Measurements from ENCODE around the gene SLC9A8. TPM values are rescaled to one million over a fixed set of nuclear protein-coding genes. Genes with fewer than 3 reads are reported as not detected.

SLC9A8 gene
- total and polyA plus RNA-seq, 8 donors: 2.3 to 21.0 (median 11.9) TPM

DNA sequence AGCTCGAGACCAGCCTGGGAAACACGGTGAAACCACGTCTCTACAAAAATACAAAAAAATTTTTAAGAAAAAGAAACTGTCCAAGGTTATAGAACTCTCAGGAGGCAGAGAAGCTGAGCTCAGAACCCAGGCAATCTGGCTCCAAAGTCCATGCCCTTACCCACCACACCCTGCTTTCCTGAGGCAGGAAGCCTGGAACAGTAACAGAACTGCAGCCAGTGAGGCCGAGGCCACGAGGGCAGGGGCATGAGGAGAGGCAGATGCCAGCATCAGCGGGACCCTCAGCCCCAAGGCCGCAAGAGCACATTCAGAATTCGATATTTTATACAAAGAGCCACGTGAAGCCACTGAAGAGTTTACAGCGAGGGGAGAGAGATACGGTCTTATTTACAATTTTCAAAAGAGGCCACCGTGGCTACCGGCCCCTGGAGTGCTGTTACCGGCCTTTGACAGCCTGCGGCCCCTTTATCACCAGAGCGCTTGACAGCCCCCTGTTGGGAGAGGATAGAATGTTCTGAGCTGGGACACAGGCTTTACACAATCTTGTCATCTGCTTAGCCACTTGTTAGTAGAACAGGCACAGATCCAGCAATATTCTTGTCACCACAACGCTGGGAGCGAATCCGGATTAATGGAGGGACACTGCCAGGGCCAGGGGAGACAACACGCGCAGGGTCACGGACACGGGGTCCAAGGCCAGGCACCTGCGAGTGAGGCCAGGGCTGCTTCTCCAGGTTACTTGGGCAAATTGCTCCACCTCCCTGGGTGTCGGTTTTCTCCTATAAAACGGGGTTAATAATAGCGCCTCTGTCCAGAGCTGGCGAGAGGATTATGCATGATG lies 97.1 kb downstream of the SLC9A8 start:
- intact Hi-C loops (cut with DNase I; ENCODE audit: low total_unique reads): no loop called here
- H3K27me3 ChIP-seq: no peaks in the 10 kb centered on the region
- no peak overlapping the region for H3K4me3 ChIP-seq
- DNase-seq: peak in 1 of 2 donors; percentile 80
- no peaks in the 10 kb centered on the region for H3K9me3 ChIP-seq
- WGBS, 5 donors: 28 to 56% (median 45%) methylated on average over 28 of the region's 28 CpGs
- H3K27ac ChIP-seq: peak overlapping the region; percentile 51 to 78 (median 68)
- peaks cover 21 to 59% (median 52%) of the 10 kb centered on the region in 4 donors for H3K36me3 ChIP-seq
- no peak for TF ChIP-seq EP300 (IDR thresholded peaks at IDR 0.05)
- TF ChIP-seq, protein P1, sequence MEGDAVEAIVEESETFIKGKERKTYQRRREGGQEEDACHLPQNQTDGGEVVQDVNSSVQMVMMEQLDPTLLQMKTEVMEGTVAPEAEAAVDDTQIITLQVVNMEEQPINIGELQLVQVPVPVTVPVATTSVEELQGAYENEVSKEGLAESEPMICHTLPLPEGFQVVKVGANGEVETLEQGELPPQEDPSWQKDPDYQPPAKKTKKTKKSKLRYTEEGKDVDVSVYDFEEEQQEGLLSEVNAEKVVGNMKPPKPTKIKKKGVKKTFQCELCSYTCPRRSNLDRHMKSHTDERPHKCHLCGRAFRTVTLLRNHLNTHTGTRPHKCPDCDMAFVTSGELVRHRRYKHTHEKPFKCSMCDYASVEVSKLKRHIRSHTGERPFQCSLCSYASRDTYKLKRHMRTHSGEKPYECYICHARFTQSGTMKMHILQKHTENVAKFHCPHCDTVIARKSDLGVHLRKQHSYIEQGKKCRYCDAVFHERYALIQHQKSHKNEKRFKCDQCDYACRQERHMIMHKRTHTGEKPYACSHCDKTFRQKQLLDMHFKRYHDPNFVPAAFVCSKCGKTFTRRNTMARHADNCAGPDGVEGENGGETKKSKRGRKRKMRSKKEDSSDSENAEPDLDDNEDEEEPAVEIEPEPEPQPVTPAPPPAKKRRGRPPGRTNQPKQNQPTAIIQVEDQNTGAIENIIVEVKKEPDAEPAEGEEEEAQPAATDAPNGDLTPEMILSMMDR (IDR thresholded peaks at IDR 0.05): peak in 2 of 7 experiments; percentile 9 to 14
- peak in 2 of 3 donors; percentile 32 to 39 for TF ChIP-seq POLR2AphosphoS5 (IDR thresholded peaks at IDR 0.05)
- TF ChIP-seq POLR2A (IDR thresholded peaks at IDR 0.05): no peak
- H3K4me1 ChIP-seq: peaks cover 44 to 70% (median 58%) of the 10 kb centered on the region in 4 donors

DNA sequence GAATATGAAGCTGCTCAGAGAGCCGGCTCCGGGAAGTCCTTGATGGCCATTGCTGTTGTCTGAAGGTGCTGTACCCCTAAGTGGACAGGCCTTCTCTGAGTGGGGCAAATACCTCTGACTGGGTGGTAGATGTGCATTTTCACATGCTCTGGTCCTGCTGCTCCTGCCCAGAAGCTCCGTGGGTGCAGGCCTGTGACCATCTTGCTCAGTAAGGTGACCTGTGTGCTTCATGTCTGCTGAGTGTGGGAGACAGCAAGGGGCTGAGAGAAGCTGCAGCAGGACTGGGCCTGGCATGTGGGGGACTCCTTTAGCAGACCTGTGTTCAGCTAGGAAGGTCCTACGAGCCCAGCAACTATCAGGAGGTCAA lies 97.7 kb downstream of the SLC9A8 start:
- WGBS, 5 donors: 42 to 66% (median 52%) methylated on average over 3 to 4 of the region's 4 CpGs
- Histone ChIP-seq H3K27me3 (no peaks in the 10 kb centered on the region), H3K4me3 (no peak overlapping the region), H3K36me3 (peaks cover 15 to 53% (median 46%) of the 10 kb centered on the region in 4 donors), H3K4me1 (peaks cover 45 to 71% (median 61%) of the 10 kb centered on the region in 4 donors), H3K9me3 (no peaks in the 10 kb centered on the region), H3K27ac (peak overlapping the region; percentile 43 to 78 (median 68))
- intact Hi-C loops (cut with DNase I; ENCODE audit: low total_unique reads): no loop called here
- TF ChIP-seq EP300 (IDR thresholded peaks at IDR 0.05) (no peak), POLR2A (IDR thresholded peaks at IDR 0.05) (no peak), POLR2AphosphoS5 (IDR thresholded peaks at IDR 0.05) (no peak)
- TF ChIP-seq, protein P1 (IDR thresholded peaks at IDR 0.05): no peak
- DNase-seq: no peak

DNA sequence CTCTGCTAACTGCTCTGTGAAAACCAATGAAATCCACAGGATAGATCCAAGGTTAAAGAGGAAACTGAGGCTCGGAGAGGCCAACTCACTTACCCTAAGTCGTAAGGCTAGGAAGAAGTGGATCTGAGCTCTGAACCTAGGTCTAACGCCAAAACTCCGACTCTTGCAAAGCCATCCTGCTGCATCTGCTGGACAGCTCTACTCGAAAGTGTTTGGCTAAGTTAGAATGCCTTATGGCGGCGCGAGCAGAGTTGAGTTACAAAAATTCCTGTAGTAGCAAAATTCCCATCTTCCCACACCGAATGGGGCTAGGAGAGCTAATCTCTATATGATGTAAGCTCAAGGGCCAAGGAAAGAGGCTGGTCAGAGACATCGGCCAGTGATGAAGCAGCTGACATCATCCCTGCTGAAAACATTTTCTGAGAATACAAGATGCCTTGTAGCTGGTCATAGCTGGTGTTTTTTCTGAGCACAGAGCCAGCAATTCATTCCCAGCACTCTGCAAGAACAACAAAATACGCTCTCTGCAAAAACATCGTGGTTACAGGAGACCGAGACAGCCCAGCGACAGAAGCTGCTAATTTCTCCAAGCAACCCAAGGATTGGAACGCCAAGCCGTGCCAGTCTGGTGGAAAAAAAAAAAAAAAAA lies 100.9 kb downstream of the SLC9A8 start:
- Histone ChIP-seq H3K27me3 (no peaks in the 10 kb centered on the region), H3K9me3 (no peaks in the 10 kb centered on the region), H3K36me3 (peaks cover 0 to 21% (median 14%) of the 10 kb centered on the region in 4 donors), H3K4me3 (peak overlapping the region; percentile 74 to 100 (median 90)), H3K27ac (no peak overlapping the region), H3K4me1 (peaks cover 45 to 82% (median 65%) of the 10 kb centered on the region in 4 donors)
- WGBS, 5 donors: 73 to 85% (median 81%) methylated on average over 16 of the region's 16 CpGs
- DNase-seq: no peak
- TF ChIP-seq, protein P1 (IDR thresholded peaks at IDR 0.05): no peak
- TF ChIP-seq EP300 (IDR thresholded peaks at IDR 0.05): no peak
- TF ChIP-seq POLR2A (IDR thresholded peaks at IDR 0.05): no peak
- no peak for TF ChIP-seq POLR2AphosphoS5 (IDR thresholded peaks at IDR 0.05)
- intact Hi-C loops (cut with DNase I; ENCODE audit: low total_unique reads): no loop called here

DNA sequence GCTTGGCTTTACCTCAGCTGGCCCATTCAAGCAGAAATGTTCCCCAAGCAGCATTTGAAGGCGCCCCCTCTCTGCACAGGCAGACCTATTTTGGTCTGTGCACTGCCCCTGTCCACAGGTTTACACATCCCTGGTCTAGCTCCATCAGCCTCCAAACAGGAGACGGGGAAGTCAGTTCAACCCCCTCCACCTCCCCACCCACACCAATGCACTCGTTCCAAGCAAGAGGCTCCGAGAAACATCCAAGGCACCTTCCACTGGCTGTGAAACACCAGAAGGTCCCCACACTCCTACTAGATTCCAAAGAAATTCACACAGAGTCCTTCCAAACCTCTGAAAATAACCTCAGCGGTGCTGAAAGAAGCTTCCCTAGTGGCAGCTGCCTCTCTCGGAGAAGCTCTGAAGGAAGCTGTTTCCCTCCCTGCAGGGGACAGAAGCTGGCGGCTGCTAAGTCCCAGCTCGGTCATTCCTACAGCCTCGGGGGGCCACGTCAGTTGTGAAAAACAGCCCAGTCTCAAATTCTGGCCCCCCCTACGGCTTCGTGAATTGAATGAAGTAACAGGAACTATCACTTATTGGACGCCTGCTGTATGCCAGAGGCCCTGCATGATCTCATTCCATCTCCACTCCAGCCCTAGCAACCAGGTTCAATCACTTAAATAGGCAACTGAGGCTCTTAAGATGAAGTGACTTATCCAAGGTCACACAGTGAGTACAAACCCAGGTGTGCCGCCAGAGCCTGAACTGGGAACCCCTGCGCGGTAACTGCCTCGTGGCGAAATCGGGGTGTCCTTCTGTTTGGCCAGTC lies 101.9 kb downstream of the SLC9A8 start:
- Histone ChIP-seq H3K36me3 (peaks cover 0 to 13% (median 6%) of the 10 kb centered on the region in 4 donors), H3K9me3 (no peaks in the 10 kb centered on the region), H3K27ac (peak overlapping the region; percentile 93 to 99 (median 96)), H3K4me1 (peaks cover 36 to 72% (median 56%) of the 10 kb centered on the region in 4 donors), H3K4me3 (peak overlapping the region; percentile 74 to 100 (median 90)), H3K27me3 (no peaks in the 10 kb centered on the region)
- WGBS, 5 donors: 2 to 5% (median 4%) methylated on average over 19 of the region's 19 CpGs
- intact Hi-C loops (cut with DNase I; ENCODE audit: low total_unique reads): no loop called here
- peak in 1 of 2 donors; percentile 52 for DNase-seq
- TF ChIP-seq EP300 (IDR thresholded peaks at IDR 0.05) (no peak), POLR2AphosphoS5 (IDR thresholded peaks at IDR 0.05) (no peak), POLR2A (IDR thresholded peaks at IDR 0.05) (no peak)
- TF ChIP-seq, protein P1 (IDR thresholded peaks at IDR 0.05): no peak

Measured in stomach (tissue), 9 donors.